ENCODE data around the gene CIAO2B. TPM values are rescaled to one million over a fixed set of nuclear protein-coding genes. Genes with fewer than 3 reads are reported as not detected.
A peak's percentile ranks its signal among the peaks of the same experiment; 100 is the strongest.

CIAO2B gene
- total RNA-seq, 2 donors from 2014 or later = 23.2 to 102 TPM

DNA sequence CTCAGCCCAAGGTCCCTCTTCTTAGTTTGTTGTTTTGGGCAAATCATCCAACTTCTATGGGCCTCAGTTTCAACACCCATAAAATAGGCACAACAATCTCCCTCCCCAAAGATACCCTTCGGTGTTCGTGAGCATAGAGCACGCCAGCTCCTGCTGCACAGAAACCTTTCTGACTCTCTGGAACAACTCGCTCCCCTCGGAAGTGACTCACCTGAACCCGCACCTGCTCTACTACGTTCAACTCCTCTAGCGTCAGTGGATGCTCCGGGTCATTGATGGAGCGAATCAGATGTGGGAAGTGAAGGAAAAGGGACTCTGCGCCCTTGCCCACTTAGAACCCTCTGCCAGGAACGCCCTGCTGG, 445 bp downstream of the CIAO2B start:
- Histone ChIP-seq H3K36me3 (peaks cover 5% of the 10 kb centered on the region), H3K27ac (peak overlapping the region; percentile 81 to 91), H3K4me3 (peak overlapping the region; percentile 98), H3K27me3 (replicated peaks; ENCODE audit: insufficient read depth) (no peaks in the 10 kb centered on the region), H3K9me3 (no peaks in the 10 kb centered on the region), H3K4me1 (ENCODE audit: control insufficient read depth in 1 of 2, low read depth in 2 of 2) (peaks cover 15 to 41% of the 10 kb centered on the region in 2 donors)
- TF ChIP-seq, protein P1, sequence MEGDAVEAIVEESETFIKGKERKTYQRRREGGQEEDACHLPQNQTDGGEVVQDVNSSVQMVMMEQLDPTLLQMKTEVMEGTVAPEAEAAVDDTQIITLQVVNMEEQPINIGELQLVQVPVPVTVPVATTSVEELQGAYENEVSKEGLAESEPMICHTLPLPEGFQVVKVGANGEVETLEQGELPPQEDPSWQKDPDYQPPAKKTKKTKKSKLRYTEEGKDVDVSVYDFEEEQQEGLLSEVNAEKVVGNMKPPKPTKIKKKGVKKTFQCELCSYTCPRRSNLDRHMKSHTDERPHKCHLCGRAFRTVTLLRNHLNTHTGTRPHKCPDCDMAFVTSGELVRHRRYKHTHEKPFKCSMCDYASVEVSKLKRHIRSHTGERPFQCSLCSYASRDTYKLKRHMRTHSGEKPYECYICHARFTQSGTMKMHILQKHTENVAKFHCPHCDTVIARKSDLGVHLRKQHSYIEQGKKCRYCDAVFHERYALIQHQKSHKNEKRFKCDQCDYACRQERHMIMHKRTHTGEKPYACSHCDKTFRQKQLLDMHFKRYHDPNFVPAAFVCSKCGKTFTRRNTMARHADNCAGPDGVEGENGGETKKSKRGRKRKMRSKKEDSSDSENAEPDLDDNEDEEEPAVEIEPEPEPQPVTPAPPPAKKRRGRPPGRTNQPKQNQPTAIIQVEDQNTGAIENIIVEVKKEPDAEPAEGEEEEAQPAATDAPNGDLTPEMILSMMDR (IDR thresholded peaks at IDR 0.05) = no peak
- ATAC-seq (ENCODE audit: insufficient number of reproducible peaks, low FRiP score, low read depth) = no peak
- DNase-seq (ENCODE audit: low spot score) = no peak

GRCh38 chr16:66932076-66932475, 2.1 kb downstream of the CIAO2B start:
- Histone ChIP-seq H3K36me3 (no peaks in the 10 kb centered on the region), H3K4me3 (no peak overlapping the region), H3K9me3 (no peaks in the 10 kb centered on the region), H3K4me1 (ENCODE audit: control insufficient read depth in 1 of 2, low read depth in 2 of 2) (peaks cover 19 to 57% of the 10 kb centered on the region in 2 donors), H3K27ac (no peak overlapping the region), H3K27me3 (replicated peaks; ENCODE audit: insufficient read depth) (no peaks in the 10 kb centered on the region)
- DNase-seq (ENCODE audit: low spot score) (no peak), ATAC-seq (ENCODE audit: insufficient number of reproducible peaks, low FRiP score, low read depth) (no peak)
- TF ChIP-seq, protein P1 (IDR thresholded peaks at IDR 0.05) = no peak

DNA sequence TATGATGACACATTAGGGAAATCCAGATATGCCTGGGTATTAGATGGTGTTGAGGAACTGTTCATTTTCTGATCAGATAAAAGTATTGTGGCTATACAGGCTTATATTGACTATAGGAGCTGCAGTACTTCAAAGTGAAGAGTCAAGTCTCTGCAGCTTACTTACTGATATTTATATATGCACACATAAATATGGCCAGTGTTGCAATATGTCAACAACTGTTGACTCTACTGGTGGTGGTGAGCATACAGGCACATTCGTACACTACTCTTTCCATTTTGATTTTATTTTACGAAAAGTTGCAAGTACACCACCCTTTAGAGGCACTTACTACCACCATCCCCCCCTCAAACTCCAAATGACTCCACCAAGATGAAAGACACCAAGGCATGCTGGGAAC, 2.5 kb downstream of the CIAO2B start:
- DNase-seq (ENCODE audit: low spot score) (no peak), ATAC-seq (ENCODE audit: insufficient number of reproducible peaks, low FRiP score, low read depth) (no peak)
- Histone ChIP-seq H3K27me3 (replicated peaks; ENCODE audit: insufficient read depth) (no peaks in the 10 kb centered on the region), H3K27ac (no peak overlapping the region), H3K36me3 (no peaks in the 10 kb centered on the region), H3K4me1 (ENCODE audit: control insufficient read depth in 1 of 2, low read depth in 2 of 2) (peaks cover 23 to 57% of the 10 kb centered on the region in 2 donors), H3K9me3 (no peaks in the 10 kb centered on the region), H3K4me3 (no peak overlapping the region)
- TF ChIP-seq, protein P1 (IDR thresholded peaks at IDR 0.05) = no peak

GRCh38 chr16:66930189-66930588, 4.0 kb downstream of the CIAO2B start:
- H3K4me1 ChIP-seq (ENCODE audit: control insufficient read depth in 1 of 2, low read depth in 2 of 2) = peaks cover 24 to 51% of the 10 kb centered on the region in 2 donors
- ATAC-seq (ENCODE audit: insufficient number of reproducible peaks, low FRiP score, low read depth) (no peak), DNase-seq (ENCODE audit: low spot score) (no peak)
- no peak overlapping the region for H3K27ac ChIP-seq
- H3K9me3 ChIP-seq = no peaks in the 10 kb centered on the region
- H3K4me3 ChIP-seq = no peak overlapping the region
- TF ChIP-seq, protein P1 (IDR thresholded peaks at IDR 0.05) = no peak
- no peaks in the 10 kb centered on the region for H3K27me3 ChIP-seq (replicated peaks; ENCODE audit: insufficient read depth)
- no peaks in the 10 kb centered on the region for H3K36me3 ChIP-seq

- no peak overlapping the region for H3K4me3 ChIP-seq
- H3K27ac ChIP-seq = peak overlapping the region; percentile 20 to 40
- DNase-seq (ENCODE audit: low spot score) (no peak), ATAC-seq (ENCODE audit: insufficient number of reproducible peaks, low FRiP score, low read depth) (no peak)
- TF ChIP-seq, protein P1 (IDR thresholded peaks at IDR 0.05) = peak; percentile 19
- H3K9me3 ChIP-seq = no peaks in the 10 kb centered on the region
- H3K36me3 ChIP-seq = no peaks in the 10 kb centered on the region
- H3K27me3 ChIP-seq (replicated peaks; ENCODE audit: insufficient read depth) = no peaks in the 10 kb centered on the region
- peaks cover 24 to 53% of the 10 kb centered on the region in 2 donors for H3K4me1 ChIP-seq (ENCODE audit: control insufficient read depth in 1 of 2, low read depth in 2 of 2)
Observed at GRCh38 chr16:66928702-66929388, 5.4 kb downstream of the CIAO2B start.

Data from thoracic aorta (tissue), 2 donors.